ENCODE data around the gene GPR4. TPM values are rescaled to one million over a fixed set of nuclear protein-coding genes. Genes with fewer than 3 reads are reported as not detected.

The GPR4 gene
- polyA plus RNA-seq (2013, experiment 1 of 4) = 0.28 TPM
- 0.16 TPM for polyA plus RNA-seq (2013, experiment 2 of 4)
- polyA plus RNA-seq (2013, experiment 3 of 4) = 0.11 TPM
- polyA plus RNA-seq (2013, experiment 4 of 4) = 0.16 TPM

DNA sequence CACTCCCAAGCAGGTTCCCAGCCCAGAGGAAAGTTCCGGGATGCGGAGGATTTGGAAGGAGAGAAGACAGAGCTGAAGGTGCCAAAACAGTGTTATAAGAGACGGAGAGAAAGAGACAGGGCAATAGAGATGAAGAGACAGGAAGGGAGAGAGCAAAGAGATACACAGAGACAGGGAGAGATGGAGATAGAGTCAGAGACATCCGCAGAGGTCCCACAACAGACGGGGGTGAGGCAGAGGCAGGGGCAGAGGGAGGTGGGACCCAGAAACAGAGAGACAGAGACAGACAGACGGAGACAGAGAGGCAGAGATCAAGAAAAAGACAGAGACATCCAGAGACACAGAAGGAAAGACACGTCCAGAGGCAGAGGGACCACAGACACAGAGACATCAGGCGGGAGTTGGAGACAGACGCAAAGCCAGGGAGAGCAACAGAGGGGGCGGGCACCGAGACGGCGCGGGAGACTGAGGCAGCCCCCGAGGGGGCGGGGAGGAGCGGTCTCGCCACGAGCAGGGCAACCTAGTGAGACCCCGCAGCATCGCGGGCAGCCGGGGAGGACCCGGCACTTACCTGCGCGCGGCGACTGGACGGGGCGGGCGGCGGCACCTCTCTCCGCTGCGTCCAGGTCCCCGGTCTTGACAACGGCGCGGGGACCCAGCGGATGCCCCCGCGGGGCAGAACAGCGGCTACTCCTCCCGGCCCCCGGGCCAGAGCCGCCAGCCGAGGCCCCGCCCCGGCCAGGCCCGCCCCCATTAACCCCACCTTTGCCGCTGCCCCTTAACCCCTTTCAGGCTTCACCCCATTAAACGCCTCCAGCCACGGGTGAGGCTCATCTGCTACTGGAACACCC is at the start of gene GPR4:
Gene GPR4, minus strand, starts transcription at position 689 of the 851 bp plus-strand sequence. CDS start 10,346 bp downstream, outside the sequence.
- Histone ChIP-seq H3K27ac (ENCODE audit: insufficient read depth, low read depth, low read length, poor library complexity, severe bottlenecking) (no peak within 1 kb of the TSS), H3K36me3 (ENCODE audit: control insufficient read depth, insufficient read depth, low read length) (no peaks in the 10 kb centered on the region), H3K4me3 (ENCODE audit: insufficient read depth, low read depth, low read length) (no peak within 1 kb of the TSS), H3K9me3 (ENCODE audit: control insufficient read depth, low read length) (no peaks in the 10 kb centered on the region), H3K27me3 (ENCODE audit: control insufficient read depth, insufficient read depth, low read length, poor library complexity, severe bottlenecking) (peaks cover 59% of the 10 kb centered on the region), H3K4me1 (ENCODE audit: control insufficient read depth, insufficient read depth, low read length) (peaks cover 9% of the 10 kb centered on the region)
- 4 to 5% methylated on average over 52 of the region's 52 CpGs for WGBS, 2 experiments

DNA sequence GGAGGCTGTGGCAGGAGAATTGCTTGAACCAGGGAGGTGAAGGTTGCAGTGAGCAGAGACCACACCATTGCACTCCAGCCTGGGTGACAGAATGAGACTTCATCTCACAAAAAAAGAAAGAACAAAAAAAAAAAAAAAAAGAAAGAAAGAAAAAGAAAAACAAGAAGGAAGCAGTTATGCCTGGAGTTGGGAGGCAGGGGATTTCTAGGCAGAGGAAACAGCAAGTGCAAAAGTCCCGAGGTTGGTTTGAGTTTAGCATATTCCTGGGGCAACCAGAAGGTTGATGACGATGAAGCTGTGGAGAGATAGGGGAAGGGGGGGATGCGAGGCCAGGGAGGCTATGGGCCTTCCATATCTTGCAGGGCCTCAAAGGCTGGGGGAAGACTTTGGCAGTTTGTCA is 48.7 kb upstream of the GPR4 start:
- Histone ChIP-seq H3K9me3 (ENCODE audit: control insufficient read depth, low read length) (no peaks in the 10 kb centered on the region), H3K4me1 (ENCODE audit: control insufficient read depth, insufficient read depth, low read length) (no peaks in the 10 kb centered on the region), H3K27me3 (ENCODE audit: control insufficient read depth, insufficient read depth, low read length, poor library complexity, severe bottlenecking) (no peaks in the 10 kb centered on the region), H3K36me3 (ENCODE audit: control insufficient read depth, insufficient read depth, low read length) (no peaks in the 10 kb centered on the region), H3K4me3 (ENCODE audit: insufficient read depth, low read depth, low read length) (no peak overlapping the region), H3K27ac (ENCODE audit: insufficient read depth, low read depth, low read length, poor library complexity, severe bottlenecking) (no peak overlapping the region)
- WGBS, 2 experiments = 88 to 90% methylated on average over 3 of the region's 3 CpGs

DNA sequence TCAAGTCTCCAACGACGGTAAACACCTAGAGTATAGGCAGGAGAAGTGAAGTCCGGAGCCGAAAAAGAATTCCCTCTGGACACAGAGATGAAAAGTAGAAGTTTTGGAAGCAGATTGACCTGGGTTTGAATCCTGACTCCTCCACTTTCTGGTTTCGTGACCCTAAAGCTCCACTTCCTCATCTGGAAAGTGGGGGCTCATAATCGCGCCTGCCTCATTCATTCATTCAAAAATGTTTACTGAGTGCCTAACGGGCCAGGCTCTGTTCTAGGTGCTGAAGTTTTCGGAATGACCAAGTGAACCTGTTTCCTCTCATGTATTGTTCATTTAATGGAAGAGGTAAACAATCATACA is 44.3 kb upstream of the GPR4 start:
- no peak overlapping the region for H3K27ac ChIP-seq (ENCODE audit: insufficient read depth, low read depth, low read length, poor library complexity, severe bottlenecking)

DNA sequence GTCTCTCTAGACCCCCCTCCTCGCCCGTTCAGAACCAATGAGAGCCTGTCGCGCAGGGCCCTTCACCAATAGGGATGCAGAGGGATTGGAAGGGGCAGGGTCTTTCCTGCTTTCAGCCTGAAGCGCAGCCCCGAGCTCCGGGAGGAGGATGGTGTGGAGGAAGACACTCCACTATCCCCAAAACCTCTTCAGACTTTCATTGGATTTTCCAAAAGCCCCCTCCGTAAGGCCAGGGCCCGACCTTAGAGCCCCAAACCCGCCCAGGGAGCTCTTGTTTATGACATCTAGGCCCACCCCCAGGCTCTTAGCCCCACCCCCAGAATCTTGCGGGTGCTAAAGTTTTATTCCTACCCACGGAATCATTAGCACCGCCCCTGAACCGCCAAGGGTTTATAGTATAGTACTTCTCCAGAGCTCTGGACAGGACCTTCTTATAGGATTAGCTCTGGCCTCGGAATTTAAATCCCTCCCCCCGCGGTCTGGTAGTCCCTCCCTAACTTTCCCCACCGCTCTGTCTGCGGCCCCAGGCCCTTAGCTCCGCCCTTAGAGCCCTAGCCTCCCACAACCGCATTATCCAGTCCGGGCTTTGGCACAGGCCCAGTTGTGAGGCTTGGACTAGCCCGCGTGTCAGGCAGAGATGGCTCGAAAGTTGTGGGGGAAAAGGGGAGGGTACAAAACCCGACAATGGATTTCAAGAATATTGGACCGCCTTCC is 43.8 kb upstream of the GPR4 start:
- Histone ChIP-seq H3K27ac (ENCODE audit: insufficient read depth, low read depth, low read length, poor library complexity, severe bottlenecking) (no peak overlapping the region), H3K4me3 (ENCODE audit: insufficient read depth, low read depth, low read length) (no peak overlapping the region), H3K4me1 (ENCODE audit: control insufficient read depth, insufficient read depth, low read length) (peaks cover 8% of the 10 kb centered on the region), H3K27me3 (ENCODE audit: control insufficient read depth, insufficient read depth, low read length, poor library complexity, severe bottlenecking) (peaks cover 9% of the 10 kb centered on the region), H3K36me3 (ENCODE audit: control insufficient read depth, insufficient read depth, low read length) (no peaks in the 10 kb centered on the region), H3K9me3 (ENCODE audit: control insufficient read depth, low read length) (no peaks in the 10 kb centered on the region)
- 46 to 50% methylated on average over 27 of the region's 27 CpGs for WGBS, 2 experiments

More for the DNA sequence above, 44.3 kb upstream of the GPR4 start:
- Histone ChIP-seq H3K27me3 (ENCODE audit: control insufficient read depth, insufficient read depth, low read length, poor library complexity, severe bottlenecking) (peaks cover 9% of the 10 kb centered on the region), H3K36me3 (ENCODE audit: control insufficient read depth, insufficient read depth, low read length) (no peaks in the 10 kb centered on the region), H3K4me1 (ENCODE audit: control insufficient read depth, insufficient read depth, low read length) (peaks cover 8% of the 10 kb centered on the region), H3K4me3 (ENCODE audit: insufficient read depth, low read depth, low read length) (no peak overlapping the region), H3K9me3 (ENCODE audit: control insufficient read depth, low read length) (no peaks in the 10 kb centered on the region)
- 70 to 77% methylated on average over 8 to 9 of the region's 9 CpGs for WGBS, 2 experiments

DNA sequence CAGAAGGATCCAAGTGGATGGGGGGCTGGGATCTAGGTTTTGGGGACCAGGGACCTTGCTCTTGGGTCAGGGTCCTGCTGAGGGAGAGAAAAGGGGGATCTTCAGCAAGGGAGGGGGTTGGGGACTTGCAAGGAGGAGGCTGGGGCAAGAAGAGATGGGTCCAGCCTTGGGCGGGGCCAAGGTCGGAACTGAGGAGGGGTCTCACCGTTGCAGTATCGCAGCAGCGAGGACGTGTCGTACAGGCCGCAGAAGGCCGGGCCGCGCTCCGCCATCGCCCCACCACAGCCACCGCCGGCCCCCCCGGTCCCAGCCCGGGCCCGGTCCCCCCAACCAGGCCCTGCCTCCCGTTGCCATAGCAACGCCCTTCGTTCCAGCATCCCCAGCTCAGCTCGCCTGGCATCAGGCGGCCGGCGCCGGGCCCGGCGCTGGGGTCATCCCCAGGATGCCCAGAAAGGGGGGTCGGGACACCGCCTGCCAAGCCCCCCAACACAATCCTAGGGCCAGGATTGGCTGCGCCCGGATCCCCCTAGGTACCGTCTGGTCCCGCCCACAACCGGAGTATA is 43.1 kb upstream of the GPR4 start:
- Histone ChIP-seq H3K4me1 (ENCODE audit: control insufficient read depth, insufficient read depth, low read length) (peaks cover 8% of the 10 kb centered on the region), H3K27me3 (ENCODE audit: control insufficient read depth, insufficient read depth, low read length, poor library complexity, severe bottlenecking) (peaks cover 9% of the 10 kb centered on the region), H3K9me3 (ENCODE audit: control insufficient read depth, low read length) (no peaks in the 10 kb centered on the region), H3K4me3 (ENCODE audit: insufficient read depth, low read depth, low read length) (no peak overlapping the region), H3K36me3 (ENCODE audit: control insufficient read depth, insufficient read depth, low read length) (no peaks in the 10 kb centered on the region), H3K27ac (ENCODE audit: insufficient read depth, low read depth, low read length, poor library complexity, severe bottlenecking) (no peak overlapping the region)
- WGBS, 2 experiments = 80 to 82% methylated on average over 35 of the region's 35 CpGs

DNA sequence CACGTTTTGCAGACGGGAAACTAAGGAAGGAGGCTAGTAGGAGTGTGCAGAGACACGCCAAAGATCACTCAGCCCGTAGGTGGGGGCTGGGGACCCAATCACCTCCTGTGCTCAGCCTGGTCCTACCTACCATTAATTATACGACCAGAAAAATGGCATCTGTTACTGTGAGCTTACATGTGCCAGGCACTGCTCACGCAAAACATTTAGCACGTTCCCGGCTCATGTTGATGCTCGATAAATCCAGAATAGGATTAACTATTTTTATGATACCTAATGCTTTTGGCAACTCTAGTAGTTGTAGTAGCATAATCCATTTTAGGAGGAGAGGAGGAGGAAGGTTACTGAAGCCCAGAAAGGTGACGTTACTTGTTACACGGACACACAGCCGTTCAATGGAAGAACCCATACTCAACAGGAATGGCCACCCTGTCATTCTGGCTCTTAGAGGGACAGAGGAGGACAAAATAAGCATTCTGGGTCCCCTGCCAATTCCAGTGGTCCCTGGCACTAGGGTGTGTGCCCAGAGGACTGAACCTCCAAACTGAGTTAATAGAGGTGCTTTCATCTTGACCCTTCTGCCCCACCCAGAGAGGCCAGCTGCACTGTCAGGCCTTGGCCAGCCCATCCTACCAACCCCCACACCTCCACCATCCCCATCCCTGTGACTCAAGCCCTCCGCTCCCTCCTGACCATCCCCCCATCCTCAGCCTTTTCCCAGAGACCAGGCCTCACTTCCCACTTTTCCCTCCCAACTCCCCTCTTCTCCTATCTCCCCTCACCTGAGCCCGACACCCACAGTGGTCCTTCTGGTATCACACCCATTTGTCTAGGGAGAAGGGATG is 42.1 kb upstream of the GPR4 start:
- Histone ChIP-seq H3K27ac (ENCODE audit: insufficient read depth, low read depth, low read length, poor library complexity, severe bottlenecking) (no peak overlapping the region), H3K27me3 (ENCODE audit: control insufficient read depth, insufficient read depth, low read length, poor library complexity, severe bottlenecking) (peaks cover 9% of the 10 kb centered on the region), H3K36me3 (ENCODE audit: control insufficient read depth, insufficient read depth, low read length) (no peaks in the 10 kb centered on the region), H3K9me3 (ENCODE audit: control insufficient read depth, low read length) (no peaks in the 10 kb centered on the region), H3K4me1 (ENCODE audit: control insufficient read depth, insufficient read depth, low read length) (peaks cover 8% of the 10 kb centered on the region), H3K4me3 (ENCODE audit: insufficient read depth, low read depth, low read length) (peak overlapping the region; percentile 57)
- WGBS, 2 experiments = 53% methylated on average over 13 to 14 of the region's 14 CpGs

DNA sequence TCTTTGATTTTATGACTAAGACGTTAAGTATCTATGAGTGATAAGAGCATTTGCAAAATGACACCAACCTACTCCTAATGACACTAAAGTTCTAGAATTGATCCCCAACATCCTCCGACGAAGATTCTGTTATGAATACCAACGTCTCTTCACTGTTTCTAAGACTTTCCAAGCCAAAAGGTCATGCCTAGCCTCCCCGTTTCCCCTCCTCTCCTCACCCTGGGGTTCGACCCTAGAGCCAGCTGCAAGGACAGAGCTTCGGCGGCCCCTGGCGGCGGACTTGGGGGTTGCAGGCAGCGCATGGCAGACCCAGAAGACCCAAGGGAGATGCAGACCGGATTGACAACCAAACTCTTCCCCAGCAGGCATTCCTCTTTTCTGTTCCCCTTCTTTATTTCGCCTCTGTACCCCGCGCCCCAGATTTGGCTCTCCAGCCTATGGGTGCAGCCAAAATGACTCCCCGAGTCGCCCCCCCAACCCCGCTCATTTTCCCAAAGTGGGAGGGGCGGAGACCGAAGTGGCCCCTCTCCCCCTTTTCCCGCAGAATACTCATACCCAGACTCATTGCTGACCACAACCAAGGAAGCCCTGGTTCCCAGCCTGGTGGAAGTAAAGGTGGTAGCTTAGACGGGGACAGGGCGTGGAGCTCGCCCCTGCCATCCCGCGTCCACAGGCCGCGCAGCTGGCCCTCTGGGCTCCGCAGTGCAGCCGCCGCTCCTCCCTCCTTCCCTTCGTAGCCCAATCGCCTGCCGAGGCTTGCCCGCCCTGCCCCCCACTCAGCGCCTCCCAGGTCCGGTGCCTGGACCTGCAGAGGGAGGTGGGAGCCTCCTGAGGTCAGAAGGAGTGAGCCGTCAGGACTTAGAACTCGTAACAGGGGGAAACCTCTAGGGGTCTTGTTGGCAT is 41.3 kb upstream of the GPR4 start:
- H3K9me3 ChIP-seq (ENCODE audit: control insufficient read depth, low read length) = no peaks in the 10 kb centered on the region
- H3K4me3 ChIP-seq (ENCODE audit: insufficient read depth, low read depth, low read length) = peak overlapping the region; percentile 57
- no peak overlapping the region for H3K27ac ChIP-seq (ENCODE audit: insufficient read depth, low read depth, low read length, poor library complexity, severe bottlenecking)
- H3K27me3 ChIP-seq (ENCODE audit: control insufficient read depth, insufficient read depth, low read length, poor library complexity, severe bottlenecking) = peaks cover 9% of the 10 kb centered on the region
- peaks cover 12% of the 10 kb centered on the region for H3K4me1 ChIP-seq (ENCODE audit: control insufficient read depth, insufficient read depth, low read length)
- 0 to 1% methylated on average over 38 of the region's 39 CpGs for WGBS, 2 experiments
- H3K36me3 ChIP-seq (ENCODE audit: control insufficient read depth, insufficient read depth, low read length) = no peaks in the 10 kb centered on the region

DNA sequence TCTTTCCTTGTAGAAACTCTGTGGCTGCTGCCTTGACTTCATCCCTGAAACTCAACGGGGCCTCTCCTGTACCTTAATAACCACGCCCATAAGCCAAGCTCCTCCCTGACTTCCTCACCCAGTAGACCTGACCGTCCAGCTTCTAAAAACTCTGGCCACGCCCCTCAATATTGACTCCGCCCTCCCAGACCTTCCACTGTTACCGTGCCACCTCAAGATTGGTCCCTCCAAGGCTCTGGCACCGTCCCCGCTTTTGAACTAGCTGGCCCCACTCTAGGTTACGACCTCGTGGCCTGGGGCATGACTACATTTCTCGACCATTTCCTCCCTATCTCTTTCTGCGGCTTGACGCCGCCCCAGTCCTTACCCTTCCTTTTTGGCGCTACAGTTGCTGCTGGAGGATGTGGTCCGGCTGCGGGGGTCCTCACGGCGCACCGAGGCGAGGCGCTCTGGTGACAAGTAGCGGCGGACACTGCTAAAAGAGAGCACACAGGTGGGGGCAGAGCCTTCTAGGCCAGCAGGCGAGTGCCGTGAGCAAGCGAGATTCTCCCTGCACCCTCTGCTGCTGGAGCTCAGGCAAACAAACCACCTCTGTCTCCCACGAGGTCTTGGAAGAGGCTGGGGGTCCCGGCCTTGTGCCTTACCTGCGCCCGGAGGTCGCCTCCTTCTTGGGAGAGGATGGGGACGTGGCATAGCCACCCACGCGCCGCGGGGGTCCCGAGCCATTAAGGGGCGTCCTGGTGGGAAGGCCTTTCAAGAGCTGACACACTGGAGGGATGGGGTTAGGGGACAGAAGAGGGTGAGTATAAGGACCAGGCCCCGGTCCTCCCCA is 39.5 kb upstream of the GPR4 start:
- peaks cover 9% of the 10 kb centered on the region for H3K27me3 ChIP-seq (ENCODE audit: control insufficient read depth, insufficient read depth, low read length, poor library complexity, severe bottlenecking)
- H3K9me3 ChIP-seq (ENCODE audit: control insufficient read depth, low read length) = no peaks in the 10 kb centered on the region
- WGBS, 2 experiments = 1 to 2% methylated on average over 40 of the region's 40 CpGs
- H3K4me3 ChIP-seq (ENCODE audit: insufficient read depth, low read depth, low read length) = peak overlapping the region; percentile 33
- H3K27ac ChIP-seq (ENCODE audit: insufficient read depth, low read depth, low read length, poor library complexity, severe bottlenecking) = no peak overlapping the region
- no peaks in the 10 kb centered on the region for H3K36me3 ChIP-seq (ENCODE audit: control insufficient read depth, insufficient read depth, low read length)
- H3K4me1 ChIP-seq (ENCODE audit: control insufficient read depth, insufficient read depth, low read length) = peaks cover 15% of the 10 kb centered on the region
